ENCODE measurements around the gene TSPAN9.
A peak's percentile ranks its signal among the peaks of the same experiment; 100 is the strongest.

TSPAN9 gene

DNA sequence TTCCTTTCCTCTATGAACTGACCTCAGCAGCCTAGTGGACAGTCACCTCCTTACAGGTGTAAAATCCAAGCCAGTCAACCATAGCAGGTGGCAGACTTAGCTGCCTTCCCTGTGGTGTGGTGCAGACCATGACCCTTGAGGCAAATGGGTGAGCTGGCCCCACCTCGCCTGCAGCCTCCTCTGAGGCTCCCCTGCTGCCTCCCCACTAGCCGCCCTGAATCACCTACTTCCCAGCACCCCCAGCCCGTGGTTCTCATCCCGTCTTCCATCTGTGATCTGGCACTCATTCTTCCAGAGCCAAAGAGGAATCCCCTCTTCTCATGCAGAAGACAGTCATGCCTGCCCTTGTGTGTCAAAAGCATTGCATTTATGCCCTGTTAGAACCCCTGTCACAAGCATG, 34.4 kb upstream of the TSPAN9 start:
- Histone ChIP-seq H3K36me3 (ENCODE audit: control insufficient read depth in 5 of 5, insufficient read depth in 5 of 5, low read length in 5 of 5) (peaks cover 0 to 28% (median 23%) of the 10 kb centered on the region in 5 donors), H3K27ac (ENCODE audit: low read depth, low read length) (no peak overlapping the region), H3K9me3 (ENCODE audit: control insufficient read depth in 5 of 5, low read length in 5 of 5) (no peaks in the 10 kb centered on the region), H3K9ac (ENCODE audit: low read length in 5 of 5) (peak overlapping the region in 1 of 5 donors; percentile 14), H3K4me1 (ENCODE audit: control insufficient read depth in 5 of 5, insufficient read depth in 5 of 5, low read length in 5 of 5) (peaks cover 0 to 17% (median 14%) of the 10 kb centered on the region in 5 donors), H3K27me3 (ENCODE audit: control insufficient read depth in 5 of 5, insufficient read depth in 4 of 5, low read length in 5 of 5) (peaks cover 0 to 7% (median 0%) of the 10 kb centered on the region in 5 donors), H3K4me3 (ENCODE audit: low read depth in 1 of 5, low read length in 5 of 5) (no peak overlapping the region)

- H3K36me3 ChIP-seq (ENCODE audit: control insufficient read depth in 5 of 5, insufficient read depth in 5 of 5, low read length in 5 of 5) = peaks cover 0 to 22% (median 18%) of the 10 kb centered on the region in 5 donors
- H3K27me3 ChIP-seq (ENCODE audit: control insufficient read depth in 5 of 5, insufficient read depth in 4 of 5, low read length in 5 of 5) = peaks cover 0 to 7% (median 0%) of the 10 kb centered on the region in 5 donors
- H3K9ac ChIP-seq (ENCODE audit: low read length in 5 of 5) = no peak overlapping the region
- H3K9me3 ChIP-seq (ENCODE audit: control insufficient read depth in 5 of 5, low read length in 5 of 5) = no peaks in the 10 kb centered on the region
- peaks cover 0 to 17% (median 14%) of the 10 kb centered on the region in 5 donors for H3K4me1 ChIP-seq (ENCODE audit: control insufficient read depth in 5 of 5, insufficient read depth in 5 of 5, low read length in 5 of 5)
- H3K27ac ChIP-seq (ENCODE audit: low read depth, low read length) = no peak overlapping the region
- no peak overlapping the region for H3K4me3 ChIP-seq (ENCODE audit: low read depth in 1 of 5, low read length in 5 of 5)
Observed at GRCh38 chr12:3043406-3043805, 33.8 kb upstream of the TSPAN9 start.

DNA sequence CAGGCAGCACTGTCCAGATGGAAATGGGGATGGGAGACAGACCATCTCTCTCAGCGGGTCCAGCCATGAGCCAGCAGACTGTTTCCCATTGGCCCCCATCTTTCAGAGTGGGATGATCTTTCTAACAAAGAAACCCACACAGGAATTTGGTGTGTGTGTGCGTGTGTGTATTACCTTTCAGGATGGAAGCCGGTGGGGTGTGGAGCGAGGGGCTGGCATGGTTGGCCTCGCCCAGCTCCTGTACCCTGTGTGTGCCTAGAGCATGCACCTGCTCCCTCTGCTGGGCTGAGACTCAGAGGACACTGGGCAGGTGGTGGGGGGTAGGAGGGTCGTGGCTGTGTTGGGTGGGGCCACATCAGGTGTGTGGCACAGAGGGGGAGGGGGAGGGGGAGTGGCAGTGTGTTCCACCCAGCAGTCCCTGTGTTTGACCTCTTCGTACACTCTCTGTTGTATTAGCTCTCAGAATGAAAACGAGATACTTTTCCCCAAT, 33.0 kb upstream of the TSPAN9 start:
- Histone ChIP-seq H3K27ac (ENCODE audit: low read depth, low read length) (no peak overlapping the region), H3K36me3 (ENCODE audit: control insufficient read depth in 5 of 5, insufficient read depth in 5 of 5, low read length in 5 of 5) (peaks cover 0 to 16% (median 11%) of the 10 kb centered on the region in 5 donors), H3K9ac (ENCODE audit: low read length in 5 of 5) (no peak overlapping the region), H3K9me3 (ENCODE audit: control insufficient read depth in 5 of 5, low read length in 5 of 5) (no peaks in the 10 kb centered on the region), H3K4me1 (ENCODE audit: control insufficient read depth in 5 of 5, insufficient read depth in 5 of 5, low read length in 5 of 5) (peaks cover 0 to 17% (median 14%) of the 10 kb centered on the region in 5 donors), H3K4me3 (ENCODE audit: low read depth in 1 of 5, low read length in 5 of 5) (no peak overlapping the region), H3K27me3 (ENCODE audit: control insufficient read depth in 5 of 5, insufficient read depth in 4 of 5, low read length in 5 of 5) (peaks cover 0 to 7% (median 0%) of the 10 kb centered on the region in 5 donors)

DNA sequence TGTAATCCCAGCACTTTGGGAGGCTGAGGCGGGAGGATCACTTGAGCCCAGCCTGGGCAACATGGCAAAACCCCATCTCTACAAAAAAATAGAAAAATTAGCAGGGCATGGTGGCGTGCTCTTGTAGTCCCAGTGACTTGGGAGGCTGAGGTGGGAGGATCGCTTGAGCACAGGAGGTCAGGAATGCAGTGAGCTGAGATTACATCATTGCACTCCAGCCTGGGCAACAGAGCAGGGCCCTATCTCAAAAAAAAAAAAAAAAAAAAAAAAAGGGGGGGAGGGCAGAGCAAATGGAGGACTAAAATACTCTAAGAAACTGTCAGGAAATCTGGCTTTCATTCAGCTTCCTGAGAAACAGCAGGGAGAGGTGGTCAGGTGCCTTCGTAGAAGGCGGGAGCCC, 31.7 kb upstream of the TSPAN9 start:
- Histone ChIP-seq H3K9me3 (ENCODE audit: control insufficient read depth in 5 of 5, low read length in 5 of 5) (no peaks in the 10 kb centered on the region), H3K27me3 (ENCODE audit: control insufficient read depth in 5 of 5, insufficient read depth in 4 of 5, low read length in 5 of 5) (peaks cover 0 to 7% (median 0%) of the 10 kb centered on the region in 5 donors), H3K27ac (ENCODE audit: low read depth, low read length) (no peak overlapping the region), H3K36me3 (ENCODE audit: control insufficient read depth in 5 of 5, insufficient read depth in 5 of 5, low read length in 5 of 5) (peaks cover 0 to 6% (median 3%) of the 10 kb centered on the region in 5 donors), H3K4me1 (ENCODE audit: control insufficient read depth in 5 of 5, insufficient read depth in 5 of 5, low read length in 5 of 5) (peaks cover 0 to 17% (median 14%) of the 10 kb centered on the region in 5 donors), H3K9ac (ENCODE audit: low read length in 5 of 5) (no peak overlapping the region), H3K4me3 (ENCODE audit: low read depth in 1 of 5, low read length in 5 of 5) (no peak overlapping the region)

DNA sequence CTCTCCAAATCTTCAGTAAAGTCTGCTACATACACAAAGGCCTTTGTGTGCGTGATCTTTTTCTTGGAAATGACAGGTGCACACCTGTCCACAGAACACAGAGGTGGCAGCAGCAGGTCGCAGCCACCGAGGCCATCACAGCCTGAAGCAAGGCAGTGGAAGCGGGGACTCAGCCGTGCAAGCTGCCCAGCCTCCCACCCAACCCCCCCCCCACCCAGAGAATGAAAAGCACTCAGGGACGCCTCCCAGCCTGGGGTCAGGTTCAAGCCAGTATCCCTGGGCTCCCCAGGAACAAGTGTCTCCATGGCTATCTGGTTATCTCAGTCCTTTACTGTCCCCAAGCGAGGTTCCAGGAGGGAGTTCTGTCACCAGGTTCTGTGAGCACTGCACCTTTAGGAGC, 31.2 kb upstream of the TSPAN9 start:
- Histone ChIP-seq H3K27ac (ENCODE audit: low read depth, low read length) (no peak overlapping the region), H3K9me3 (ENCODE audit: control insufficient read depth in 5 of 5, low read length in 5 of 5) (no peaks in the 10 kb centered on the region), H3K4me1 (ENCODE audit: control insufficient read depth in 5 of 5, insufficient read depth in 5 of 5, low read length in 5 of 5) (peaks cover 0 to 17% (median 14%) of the 10 kb centered on the region in 5 donors)

GRCh38 chr12:3046441-3047200, 30.6 kb upstream of the TSPAN9 start:
- no peak overlapping the region for H3K27ac ChIP-seq (ENCODE audit: low read depth, low read length)
- H3K36me3 ChIP-seq (ENCODE audit: control insufficient read depth in 5 of 5, insufficient read depth in 5 of 5, low read length in 5 of 5) = no peaks in the 10 kb centered on the region
- H3K9me3 ChIP-seq (ENCODE audit: control insufficient read depth in 5 of 5, low read length in 5 of 5) = no peaks in the 10 kb centered on the region
- H3K27me3 ChIP-seq (ENCODE audit: control insufficient read depth in 5 of 5, insufficient read depth in 4 of 5, low read length in 5 of 5) = peaks cover 0 to 7% (median 0%) of the 10 kb centered on the region in 5 donors
- peaks cover 0 to 16% (median 14%) of the 10 kb centered on the region in 5 donors for H3K4me1 ChIP-seq (ENCODE audit: control insufficient read depth in 5 of 5, insufficient read depth in 5 of 5, low read length in 5 of 5)
- H3K9ac ChIP-seq (ENCODE audit: low read length in 5 of 5) = no peak overlapping the region
- no peak overlapping the region for H3K4me3 ChIP-seq (ENCODE audit: low read depth in 1 of 5, low read length in 5 of 5)

More for the DNA sequence above, 31.2 kb upstream of the TSPAN9 start:
- Histone ChIP-seq H3K9ac (ENCODE audit: low read length in 5 of 5) (no peak overlapping the region), H3K4me3 (ENCODE audit: low read depth in 1 of 5, low read length in 5 of 5) (no peak overlapping the region), H3K36me3 (ENCODE audit: control insufficient read depth in 5 of 5, insufficient read depth in 5 of 5, low read length in 5 of 5) (peaks cover 0 to under 1% (median 0%) of the 10 kb centered on the region in 5 donors), H3K27me3 (ENCODE audit: control insufficient read depth in 5 of 5, insufficient read depth in 4 of 5, low read length in 5 of 5) (peaks cover 0 to 7% (median 0%) of the 10 kb centered on the region in 5 donors)

- Histone ChIP-seq H3K4me3 (ENCODE audit: low read depth in 1 of 5, low read length in 5 of 5) (no peak overlapping the region), H3K27ac (ENCODE audit: low read depth, low read length) (no peak overlapping the region), H3K27me3 (ENCODE audit: control insufficient read depth in 5 of 5, insufficient read depth in 4 of 5, low read length in 5 of 5) (peaks cover 0 to 3% (median 0%) of the 10 kb centered on the region in 5 donors)
Observed at GRCh38 chr12:3047961-3048360, 29.2 kb upstream of the TSPAN9 start.

DNA sequence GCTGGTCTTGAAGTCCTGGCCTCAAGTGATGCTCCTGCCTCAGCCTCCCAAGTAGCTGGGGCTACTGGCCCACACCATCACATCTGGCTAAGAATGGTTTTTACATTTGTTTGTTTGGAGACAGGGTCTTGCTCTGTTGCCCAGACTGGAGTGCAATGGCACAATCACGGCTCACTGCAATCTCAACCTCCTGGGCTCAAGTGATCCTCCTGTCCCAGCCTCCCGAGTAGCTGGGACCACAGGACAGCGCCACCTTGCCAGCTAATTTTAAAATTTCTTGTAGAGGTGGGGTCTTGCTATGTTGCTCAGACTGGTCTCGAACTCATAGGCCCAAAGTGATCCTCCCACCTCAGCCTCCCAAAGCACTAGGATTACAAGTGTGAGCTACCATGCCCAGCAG, 28.6 kb upstream of the TSPAN9 start:
- no peak overlapping the region for H3K4me3 ChIP-seq (ENCODE audit: low read depth in 1 of 5, low read length in 5 of 5)
- H3K9me3 ChIP-seq (ENCODE audit: control insufficient read depth in 5 of 5, low read length in 5 of 5) = no peaks in the 10 kb centered on the region
- no peaks in the 10 kb centered on the region for H3K36me3 ChIP-seq (ENCODE audit: control insufficient read depth in 5 of 5, insufficient read depth in 5 of 5, low read length in 5 of 5)
- H3K4me1 ChIP-seq (ENCODE audit: control insufficient read depth in 5 of 5, insufficient read depth in 5 of 5, low read length in 5 of 5) = peaks cover 0 to 4% (median 3%) of the 10 kb centered on the region in 5 donors
- H3K27ac ChIP-seq (ENCODE audit: low read depth, low read length) = no peak overlapping the region
- H3K9ac ChIP-seq (ENCODE audit: low read length in 5 of 5) = no peak overlapping the region
- H3K27me3 ChIP-seq (ENCODE audit: control insufficient read depth in 5 of 5, insufficient read depth in 4 of 5, low read length in 5 of 5) = no peaks in the 10 kb centered on the region

More at GRCh38 chr12:3047961-3048360, 29.2 kb upstream of the TSPAN9 start:
- peaks cover 0 to 4% (median 3%) of the 10 kb centered on the region in 5 donors for H3K4me1 ChIP-seq (ENCODE audit: control insufficient read depth in 5 of 5, insufficient read depth in 5 of 5, low read length in 5 of 5)
- H3K36me3 ChIP-seq (ENCODE audit: control insufficient read depth in 5 of 5, insufficient read depth in 5 of 5, low read length in 5 of 5) = no peaks in the 10 kb centered on the region
- no peak overlapping the region for H3K9ac ChIP-seq (ENCODE audit: low read length in 5 of 5)
- no peaks in the 10 kb centered on the region for H3K9me3 ChIP-seq (ENCODE audit: control insufficient read depth in 5 of 5, low read length in 5 of 5)

GRCh38 chr12:3049176-3049575, 28.0 kb upstream of the TSPAN9 start:
- Histone ChIP-seq H3K36me3 (ENCODE audit: control insufficient read depth in 5 of 5, insufficient read depth in 5 of 5, low read length in 5 of 5) (no peaks in the 10 kb centered on the region), H3K27ac (ENCODE audit: low read depth, low read length) (no peak overlapping the region), H3K9me3 (ENCODE audit: control insufficient read depth in 5 of 5, low read length in 5 of 5) (no peaks in the 10 kb centered on the region), H3K4me1 (ENCODE audit: control insufficient read depth in 5 of 5, insufficient read depth in 5 of 5, low read length in 5 of 5) (peaks cover 0 to 4% (median 3%) of the 10 kb centered on the region in 5 donors), H3K9ac (ENCODE audit: low read length in 5 of 5) (no peak overlapping the region), H3K27me3 (ENCODE audit: control insufficient read depth in 5 of 5, insufficient read depth in 4 of 5, low read length in 5 of 5) (no peaks in the 10 kb centered on the region), H3K4me3 (ENCODE audit: low read depth in 1 of 5, low read length in 5 of 5) (no peak overlapping the region)

- no peak overlapping the region for H3K27ac ChIP-seq (ENCODE audit: low read depth, low read length)
- no peaks in the 10 kb centered on the region for H3K27me3 ChIP-seq (ENCODE audit: control insufficient read depth in 5 of 5, insufficient read depth in 4 of 5, low read length in 5 of 5)
- H3K9me3 ChIP-seq (ENCODE audit: control insufficient read depth in 5 of 5, low read length in 5 of 5) = no peaks in the 10 kb centered on the region
- H3K4me1 ChIP-seq (ENCODE audit: control insufficient read depth in 5 of 5, insufficient read depth in 5 of 5, low read length in 5 of 5) = peaks cover 0 to 4% (median 3%) of the 10 kb centered on the region in 5 donors
- no peak overlapping the region for H3K9ac ChIP-seq (ENCODE audit: low read length in 5 of 5)
- H3K36me3 ChIP-seq (ENCODE audit: control insufficient read depth in 5 of 5, insufficient read depth in 5 of 5, low read length in 5 of 5) = no peaks in the 10 kb centered on the region
- no peak overlapping the region for H3K4me3 ChIP-seq (ENCODE audit: low read depth in 1 of 5, low read length in 5 of 5)
Observed at GRCh38 chr12:3049611-3050249, 27.4 kb upstream of the TSPAN9 start.
